Suprapubic skin (tissue), 4 donors: ENCODE measurements around the gene KCNH4.

Source experiments
- CTCF ChIP-seq, 2 donors: fragments of 200-600 bp in 1 of 2; fragments of 450-650 bp in 1 of 2; sonication (generic) in 1 of 2; IDR thresholded peaks; one replicate each; pipeline ENCODE4 v1.5.1; 2016 to 2019; ENCODE audit warnings: antibody characterized with exemption in 2 of 2, mild to moderate bottlenecking in 1 of 2, moderate library complexity in 1 of 2
- POLR2A ChIP-seq, 2 donors: fragments of 450-650 bp; IDR thresholded peaks; one replicate each; pipeline ENCODE4 v1.6.1; 2017; ENCODE audit warnings: antibody characterized with exemption in 2 of 2, mild to moderate bottlenecking in 2 of 2, moderate library complexity in 2 of 2
- POLR2AphosphoS5 ChIP-seq, 3 donors: sonication (generic); formaldehyde crosslinking; IDR thresholded peaks; one replicate each; pipeline ENCODE4 v1.6.1; 2017; ENCODE audit warnings: antibody characterized with exemption in 3 of 3

DNA sequence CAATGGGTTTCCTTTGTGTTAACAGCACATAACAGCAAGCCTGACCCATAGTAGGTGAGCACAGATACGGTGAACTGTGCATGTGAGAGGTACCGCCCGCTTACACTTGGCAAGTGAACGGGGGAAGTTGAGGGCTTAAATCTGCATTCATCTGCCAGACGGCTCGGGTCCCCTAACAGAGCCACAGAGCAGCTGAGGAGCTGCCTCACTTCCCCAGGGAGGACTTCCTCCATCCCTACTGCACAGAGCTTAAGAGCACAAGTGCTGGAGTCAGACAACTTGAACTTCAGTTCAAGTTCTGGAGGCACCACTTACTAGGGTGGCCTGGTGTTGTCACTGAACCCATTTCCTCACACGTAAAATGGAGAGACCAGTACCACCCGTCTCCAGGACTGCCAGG, 39.6 kb downstream of the KCNH4 start:
- TF ChIP-seq POLR2A (IDR thresholded peaks at IDR 0.05) (no peak), CTCF (IDR thresholded peaks at IDR 0.05) (no peak), POLR2AphosphoS5 (IDR thresholded peaks at IDR 0.05) (no peak)
